ENCODE measurements around the gene CLSTN1. TPM values are rescaled to one million over a fixed set of nuclear protein-coding genes. Genes with fewer than 3 reads are reported as not detected.
A peak's percentile ranks its signal among the peaks of the same experiment; 100 is the strongest.

The CLSTN1 gene
- total and polyA plus RNA-seq, 2 of the 13 experiments (the other 11 are each of a cell fraction or from before 2014, with no cell fraction given), result 19.7 to 29.8 TPM

GRCh38 chr1:9689011-9689706, 134.6 kb downstream of the CLSTN1 start (continued):
- no peak for TF ChIP-seq ZNF296 (CRISPR knock-in tag; conservative IDR thresholded peaks at IDR 0.05)
- TF ChIP-seq SETDB1 (CRISPR knock-in tag; IDR thresholded peaks at IDR 0.05; ENCODE audit: borderline replicate concordance), result no peak
- peak; percentile 61; the same call in 1 of the 2 replicates for TF ChIP-seq NAIF1 (CRISPR knock-in tag; IDR thresholded peaks at IDR 0.05; ENCODE audit: borderline replicate concordance)
- TF ChIP-seq SP4 (CRISPR knock-in tag; IDR thresholded peaks at IDR 0.05), result peak; percentile 55
- peak; percentile 39; the same call in 1 of the 2 replicates for TF ChIP-seq SALL1 (CRISPR knock-in tag; IDR thresholded peaks at IDR 0.05)
- no peak for TF ChIP-seq NKX3-1 (CRISPR knock-in tag; IDR thresholded peaks at IDR 0.05)
- TF ChIP-seq SMC3 (IDR thresholded peaks at IDR 0.05; ENCODE audit: low read length), result no peak
- TF ChIP-seq DNMT1 (CRISPR knock-in tag; IDR thresholded peaks at IDR 0.05), result no peak

GRCh38 chr1:9688599-9688998, 135.2 kb downstream of the CLSTN1 start:
- no peak for DNase-seq (ENCODE audit: low spot score)
- Histone ChIP-seq H3K9ac (ENCODE audit: insufficient read depth, low read depth, low read length) (peak overlapping the region; percentile 49; the same call in 1 of the 2 replicates), H2AFZ (ENCODE audit: low read length) (no peak overlapping the region), H3K9me3 (ENCODE audit: low read length) (no peaks in the 10 kb centered on the region), H3K4me1 (ENCODE audit: insufficient read depth, low read length) (peaks cover 39% of the 10 kb centered on the region), H3K36me3 (replicated peaks in 1 of 2; ENCODE audit: control insufficient read depth in 1 of 2, insufficient read depth in 2 of 2, low read length in 2 of 2) (no peaks in the 10 kb centered on the region), H3K79me2 (ENCODE audit: insufficient read depth, low read length) (no peaks in the 10 kb centered on the region), H4K20me1 (ENCODE audit: insufficient read depth, low read length) (no peaks in the 10 kb centered on the region), H3K27me3 (ENCODE audit: control insufficient read depth in 1 of 2, insufficient read depth in 2 of 2, low read length in 2 of 2) (peaks cover 0 to 18% of the 10 kb centered on the region in 2 experiments; a peak in 1 of 5 replicates), H3K4me2 (ENCODE audit: low read depth, low read length) (peak overlapping the region; percentile 100), H3K27ac (ENCODE audit: extremely low read length, insufficient read depth, low read length) (no peak overlapping the region), H3K4me3 (replicated peaks in 1 of 3; ENCODE audit: insufficient read depth in 1 of 3, low read depth in 2 of 3, low read length in 3 of 3) (peak overlapping the region; percentile 63 to 72 (median 70))
- no TSS peak for BruUV-seq (replicated peaks)
- 16% methylated on average over 12 of the region's 14 CpGs for WGBS (ENCODE audit: low lambda C conversion rate)
- intact Hi-C loops (cut with micrococcal nuclease; ENCODE audit: unreplicated experiment), result no loop called here
- POLR2A ChIA-PET, result interaction anchor here (1.2 to 4.1 kb wide), 3 partner anchors 12 to 255 kb away, joined by 3 to 35 read pairs (median 3); partner anchors contain the start of genes LZIC and NMNAT1
- TF ChIP-seq ZNF770 (CRISPR knock-in tag; IDR thresholded peaks at IDR 0.05), result peak; percentile 59; the same call in 1 of the 2 replicates
- no peak for TF ChIP-seq NR2F6 (IDR thresholded peaks at IDR 0.05)
- TF ChIP-seq NR2F6 (CRISPR knock-in tag; IDR thresholded peaks at IDR 0.05), result no peak
- TF ChIP-seq ZC3H13 (CRISPR knock-in tag; IDR thresholded peaks at IDR 0.05), result no peak
- TF ChIP-seq ZNF121 (CRISPR knock-in tag; IDR thresholded peaks at IDR 0.05), result peak; percentile 87
- no peak for TF ChIP-seq ETV6 (CRISPR knock-in tag; conservative IDR thresholded peaks at IDR 0.05)
- TF ChIP-seq HMG20B (CRISPR knock-in tag; conservative IDR thresholded peaks at IDR 0.05), result no peak
- no peak for TF ChIP-seq ARID3A (IDR thresholded peaks at IDR 0.05; ENCODE audit: low read depth, low read length)
- TF ChIP-seq MTERF4 (CRISPR knock-in tag; IDR thresholded peaks at IDR 0.05), result 0 out of 2 replicates have a peak, but pooled peaks have one; percentile 43
- CTCF ChIA-PET (ENCODE audit: low intra/inter-chr PET ratio, low total read pairs), result no interaction called here
- in situ Hi-C loops (cut with HindIII; ENCODE audit: extremely low pct_ligation_motif_present, low pct_unique_long_range_greater_than_20kb), result no loop called here
- FAIRE-seq, result no peak
- no peak for ATAC-seq

All from HepG2 (cell line).